SK-MEL-5 (cell line): ENCODE results near the gene MRPL49. TPM values are rescaled to one million over a fixed set of nuclear protein-coding genes. Genes with fewer than 3 reads are reported as not detected.
A peak's percentile ranks its signal among the peaks of the same experiment; 100 is the strongest.
"Not testable (repeated sequence)": the region's sequence is repeated elsewhere in the genome, so short reads cannot be mapped to it uniquely, and the experiment has no call there.

ENCODE experiments used
- DNase-seq: peaks from one replicate; pipeline ENCODE4 v3.0.0-alpha.2; 2016; ENCODE audit warnings: low read depth, low spot score
- in situ Hi-C: cut with HindIII; loops from 2 replicates; pipeline ENCODE4 v1.10.0; 2016; ENCODE audit warnings: low sequenced_read_pairs, high pct_unique_total_duplicates, low pct_unique_long_range_greater_than_20kb
- total RNA-seq: library from RNA; depleted of rRNA; stranded (reverse); fragments of >200 nt; shearing (Covaris generic); gene quantifications from 2 replicates; pipeline ENCODE4 v1.2.3, GENCODE V29; 2014

MRPL49 gene
- total RNA-seq, 1 experiment from 2014 or later: 52.2 TPM

DNA sequence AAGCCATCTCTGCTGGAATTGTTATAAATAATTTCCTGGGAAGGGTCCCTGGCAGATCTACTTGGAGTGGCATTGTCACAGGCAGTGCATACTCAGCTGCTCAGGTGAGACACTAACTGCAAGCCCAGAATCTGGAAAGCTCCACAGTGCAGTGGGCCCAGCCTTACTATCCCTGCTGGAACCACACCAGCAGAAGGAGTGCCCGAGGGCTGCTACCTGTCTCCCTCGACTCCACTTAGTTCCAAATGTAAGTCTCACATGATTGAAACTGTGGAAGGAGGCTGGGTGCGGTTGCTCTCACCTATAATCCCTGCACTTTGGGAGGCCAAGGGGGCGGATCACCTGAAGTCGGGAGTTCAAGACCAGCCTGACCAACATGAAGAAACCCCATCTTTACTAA is 26.5 kb downstream of the MRPL49 start:
- in situ Hi-C loops: no loop called here
- DNase-seq: no peak

DNA sequence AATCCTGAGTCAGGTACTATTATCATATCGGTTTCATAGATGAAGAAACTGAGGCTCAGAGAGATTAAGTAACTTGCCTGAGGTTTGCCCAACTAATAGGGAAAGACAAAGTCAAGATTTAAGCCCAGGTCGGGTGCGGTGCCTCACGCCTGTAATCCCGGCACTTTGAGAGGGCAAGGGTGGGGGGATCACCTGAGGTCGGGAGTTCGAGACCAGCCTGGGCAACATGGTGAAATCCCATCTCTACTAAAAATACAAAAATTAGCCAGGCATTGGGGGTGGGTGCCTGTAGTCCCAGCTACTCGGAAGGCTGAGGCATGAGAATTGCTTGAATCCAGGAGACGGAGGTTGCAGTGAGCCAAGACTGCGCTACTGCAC is 28.0 kb downstream of the MRPL49 start:
- DNase-seq, in situ Hi-C loops: not testable (repeated sequence)

DNA sequence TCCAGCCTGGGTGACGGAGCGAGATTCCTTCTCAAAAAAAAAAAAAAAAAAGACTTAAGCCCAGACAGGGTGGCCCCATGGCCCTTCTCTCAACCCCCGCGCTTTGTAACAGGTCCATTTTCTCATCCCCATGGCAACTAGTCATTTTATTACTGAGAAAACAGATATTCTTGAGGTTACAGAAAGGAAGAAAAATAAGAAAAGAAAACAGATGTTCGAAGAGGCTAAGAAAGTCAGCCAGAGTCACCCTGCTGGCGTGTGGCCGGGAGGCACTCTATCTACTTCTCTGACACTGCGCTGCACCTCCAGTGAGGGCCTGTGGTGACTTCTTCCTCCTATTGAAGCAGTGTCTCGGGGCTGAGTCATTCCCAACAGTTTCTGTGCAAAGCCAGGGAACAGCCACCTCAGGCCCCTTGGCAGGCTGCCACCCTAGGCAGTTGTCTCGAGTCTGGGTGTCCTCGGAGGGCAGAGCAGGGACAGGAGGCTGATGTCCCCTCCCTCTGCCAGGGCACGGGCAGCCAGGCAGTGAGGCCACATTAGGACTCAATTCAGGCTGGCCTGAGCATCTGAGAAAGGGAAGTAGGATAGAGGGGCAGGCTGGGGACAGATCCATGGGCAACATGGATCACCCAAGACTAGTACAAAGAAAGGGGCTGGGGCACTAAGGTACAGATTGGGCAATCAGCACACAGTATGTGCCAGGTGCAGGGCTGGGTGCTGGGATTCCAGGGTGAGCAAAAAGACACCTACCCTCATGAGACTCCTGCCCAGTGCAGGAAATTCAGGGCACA is 28.6 kb downstream of the MRPL49 start:
- DNase-seq: peak; percentile 4
- in situ Hi-C loops: no loop called here

DNA sequence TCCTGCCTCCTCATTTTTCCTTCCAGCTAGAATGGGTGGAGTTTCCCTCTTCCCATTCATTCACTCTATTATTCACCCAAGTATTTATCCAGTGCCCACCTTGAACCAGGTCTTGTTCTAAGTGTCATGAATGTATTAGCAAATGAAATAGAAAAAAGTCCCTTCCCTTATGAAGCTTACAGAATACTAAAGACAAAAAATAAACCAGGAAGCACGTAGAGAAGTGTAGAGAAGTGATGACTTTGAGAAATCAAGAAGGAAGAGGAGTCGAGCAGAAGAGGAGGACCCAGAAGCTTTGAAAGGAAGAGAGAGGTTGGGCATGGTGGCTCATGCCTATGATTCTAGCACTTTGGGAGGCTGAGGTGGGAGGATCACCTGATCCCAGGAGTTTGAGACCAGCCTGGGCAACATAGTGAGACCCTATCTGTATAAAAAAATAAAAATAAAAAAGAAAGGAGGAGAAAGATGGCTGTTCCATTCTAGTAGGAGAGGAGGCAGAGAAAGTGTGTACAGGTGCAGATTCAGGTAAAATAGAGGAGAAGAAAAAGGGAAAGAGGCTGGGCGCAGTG is 29.3 kb downstream of the MRPL49 start:
- no peak for DNase-seq
- in situ Hi-C loops: no loop called here

DNA sequence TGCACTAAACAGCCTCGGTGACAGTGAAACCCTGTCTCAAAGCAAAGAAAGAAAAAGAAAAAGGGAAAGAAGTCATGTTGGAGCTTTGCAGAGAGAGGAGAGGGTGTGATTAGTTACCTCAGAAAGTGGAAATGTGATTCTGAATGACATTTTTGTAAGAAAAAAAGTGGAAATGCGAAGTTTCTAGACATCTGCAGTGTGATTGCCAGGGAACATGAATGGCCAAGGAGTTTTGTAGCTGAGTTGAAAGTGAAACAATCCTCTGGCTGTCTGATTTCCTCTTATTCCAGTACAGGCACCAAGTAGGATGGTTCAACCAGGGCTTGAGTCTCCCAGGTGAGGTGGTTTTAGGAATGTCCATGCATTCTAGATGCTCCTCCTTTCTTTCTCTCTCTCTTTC is 30.0 kb downstream of the MRPL49 start:
- in situ Hi-C loops: no loop called here
- DNase-seq: no peak

DNA sequence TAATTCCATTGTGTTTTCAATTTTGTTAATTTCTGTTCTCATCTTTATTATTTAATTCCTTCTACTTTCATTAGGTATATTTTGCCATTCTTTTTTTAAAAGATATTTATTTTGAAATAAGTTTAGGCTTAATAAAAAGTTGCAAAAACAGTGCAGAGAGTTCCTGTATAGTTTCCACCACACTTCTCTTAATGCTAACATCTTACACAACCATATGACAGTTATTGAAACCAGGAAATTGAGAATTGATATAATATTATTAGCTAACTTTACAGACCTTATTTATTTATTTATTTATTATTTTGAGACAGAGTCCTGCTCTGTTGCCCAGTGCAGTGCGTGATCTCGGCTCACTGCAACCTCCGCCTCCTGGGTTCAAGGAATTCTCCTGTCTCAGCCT is 34.1 kb downstream of the MRPL49 start:
- DNase-seq: no peak
- in situ Hi-C loops: no loop called here

DNA sequence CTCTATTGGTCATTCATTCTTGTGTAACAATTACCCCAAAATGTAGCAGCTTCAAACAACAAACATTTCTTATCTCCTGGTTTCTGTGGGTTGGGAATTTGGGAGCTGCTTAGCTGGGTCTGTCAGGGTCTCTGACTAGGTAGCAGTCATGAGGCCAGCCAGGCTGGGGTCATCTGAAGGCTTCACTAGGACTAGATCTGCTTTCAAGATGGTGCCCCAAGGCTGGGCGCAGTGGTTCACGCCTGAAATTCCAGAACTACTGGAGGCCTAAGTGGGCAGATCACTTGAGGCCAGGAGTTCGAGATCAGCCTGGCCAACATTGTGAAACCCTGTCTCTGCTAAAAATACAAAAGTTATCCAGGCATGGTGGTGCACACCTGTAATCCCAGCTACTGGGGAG is 34.8 kb downstream of the MRPL49 start:
- in situ Hi-C loops: no loop called here
- no peak for DNase-seq

DNA sequence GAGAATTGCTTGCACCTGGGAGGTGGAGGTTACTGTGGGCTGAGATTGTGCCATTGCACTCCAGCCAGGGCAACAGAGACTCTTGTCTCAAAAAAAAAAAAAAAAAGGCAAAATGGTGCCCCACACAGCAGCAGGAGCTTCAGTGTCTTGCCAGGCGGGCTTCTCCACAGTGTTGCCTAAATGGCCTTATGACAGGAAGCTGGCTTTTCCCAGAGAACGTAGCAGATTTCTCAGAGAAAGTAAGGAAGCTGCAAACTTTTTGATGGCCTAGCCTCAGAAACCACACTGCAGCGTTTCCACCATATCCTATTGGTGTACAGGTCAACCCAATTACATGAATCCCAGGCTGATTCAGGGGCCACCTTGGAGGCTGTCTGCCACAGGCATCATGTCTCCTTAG is 35.2 kb downstream of the MRPL49 start:
- in situ Hi-C loops: no loop called here

DNA sequence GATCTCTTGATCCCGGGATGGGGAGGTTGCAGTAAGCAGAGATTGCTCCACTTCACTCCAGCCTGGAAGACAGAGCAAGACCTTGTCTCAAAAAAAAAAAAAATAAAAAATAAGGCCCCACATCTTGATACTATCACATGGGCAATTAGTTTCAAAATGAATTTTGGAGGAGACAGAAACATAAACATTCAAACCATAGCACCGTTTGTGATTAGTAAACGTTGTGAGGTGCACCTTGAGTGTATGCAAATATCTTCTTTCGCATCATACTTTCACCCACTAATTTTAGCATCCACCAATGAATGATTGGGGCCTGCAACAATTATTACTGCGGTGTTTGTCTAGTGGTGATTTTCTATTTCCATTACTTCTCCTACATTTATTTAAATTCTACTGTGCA is 36.9 kb downstream of the MRPL49 start:
- in situ Hi-C loops: no loop called here
- no peak for DNase-seq

More for the DNA sequence above, 35.2 kb downstream of the MRPL49 start:
- DNase-seq: no peak

DNA sequence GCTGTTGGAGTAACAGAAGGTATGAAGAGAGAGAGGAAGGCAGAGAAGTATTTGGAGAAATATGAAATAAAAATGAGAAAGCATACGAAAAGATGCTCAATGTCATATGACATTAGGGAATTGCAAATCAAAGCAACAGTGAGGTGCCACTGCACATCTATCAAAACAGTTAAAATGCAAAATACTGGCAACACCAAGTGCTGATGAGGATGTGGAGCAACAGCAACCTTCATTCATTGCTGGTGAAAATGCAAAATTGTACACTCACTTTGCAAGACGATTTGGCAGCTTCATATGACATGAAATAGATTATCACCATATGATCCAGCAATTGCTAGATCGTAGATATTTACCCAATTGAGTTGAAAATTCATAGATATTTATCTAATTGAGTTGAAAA is 38.5 kb downstream of the MRPL49 start:
- in situ Hi-C loops: no loop called here
- DNase-seq: no peak

DNA sequence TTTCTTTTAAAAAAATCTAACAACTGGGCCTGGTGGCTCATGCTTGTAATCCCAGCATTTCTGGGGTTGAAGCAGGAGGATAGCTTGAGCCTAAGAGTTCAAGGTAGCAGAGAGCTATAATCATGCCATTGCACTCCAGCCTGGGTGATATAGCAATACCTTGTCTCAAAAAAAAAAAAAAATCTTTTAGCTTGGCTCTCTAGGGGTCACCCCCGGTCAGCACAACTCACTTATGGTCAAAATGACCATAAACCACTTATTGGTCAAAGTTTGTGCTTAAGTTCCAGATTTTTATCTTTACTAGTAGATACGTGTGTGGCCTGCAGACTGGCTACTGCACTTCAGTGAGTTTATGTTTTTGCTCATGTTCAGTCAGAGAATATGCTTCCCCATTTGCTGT is 41.6 kb downstream of the MRPL49 start:
- no peak for DNase-seq
- in situ Hi-C loops: no loop called here

DNA sequence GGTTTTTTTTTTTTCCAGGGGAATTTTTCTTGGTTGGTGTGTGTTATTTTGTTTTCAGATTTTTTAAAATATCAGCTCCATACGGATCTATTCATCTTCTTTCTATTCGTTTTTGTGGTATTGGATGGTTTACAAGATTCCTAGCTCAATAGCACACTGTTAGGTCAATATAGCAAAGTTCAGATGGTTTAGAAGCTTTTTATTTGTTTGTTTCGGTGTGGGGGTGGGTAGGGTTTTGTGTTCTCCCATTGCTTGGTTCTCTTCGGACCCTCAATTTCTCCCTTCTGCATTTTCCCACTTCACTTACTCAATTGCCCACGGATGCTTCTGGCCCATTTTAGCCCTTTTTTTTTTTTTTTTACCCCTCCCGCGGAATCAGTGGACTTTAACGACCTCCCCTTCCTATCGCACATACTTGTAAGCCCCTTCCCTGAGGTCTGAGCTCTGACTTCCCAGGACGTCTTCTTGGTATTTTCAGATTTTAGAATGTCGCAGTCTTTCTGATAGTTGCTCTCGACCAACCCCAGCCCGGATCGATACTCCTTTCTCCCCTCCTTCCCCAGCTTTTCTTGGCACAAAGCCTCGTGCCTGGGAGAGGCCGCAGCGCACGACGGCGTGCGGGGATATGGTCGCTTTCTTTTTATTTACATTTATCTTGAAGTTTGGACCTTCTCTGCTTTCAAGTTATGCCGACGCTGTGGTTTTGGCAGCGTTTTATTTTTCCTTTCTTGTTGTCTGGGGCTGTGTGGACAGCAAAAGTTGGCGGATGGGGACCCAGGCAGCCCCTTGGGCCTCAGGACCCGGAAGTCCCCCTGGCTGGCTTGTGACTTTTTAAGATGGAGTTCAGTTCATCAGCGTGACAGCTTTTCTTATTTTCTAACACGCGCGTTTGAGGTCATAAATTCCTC is 43.5 kb downstream of the MRPL49 start:
- in situ Hi-C loops: no loop called here
- DNase-seq: no peak

DNA sequence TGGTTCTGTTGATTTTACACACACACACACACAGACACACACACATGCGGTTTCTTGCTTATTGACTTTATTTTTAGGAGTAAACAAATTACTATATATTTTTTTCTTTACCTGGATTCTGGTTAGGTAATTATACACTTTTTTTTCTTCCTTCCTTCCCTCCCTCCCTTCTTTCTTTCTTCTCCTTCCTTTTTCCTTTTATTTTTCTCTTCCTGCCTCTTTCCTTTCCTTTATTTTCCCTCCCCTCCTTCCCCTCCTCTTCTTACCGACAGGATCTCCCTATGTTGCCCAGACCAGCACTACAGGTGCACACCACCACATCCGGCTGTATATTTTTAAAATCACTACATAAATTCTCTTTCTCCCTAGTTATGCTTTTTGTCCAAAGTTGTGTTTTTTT is 44.8 kb downstream of the MRPL49 start:
- in situ Hi-C loops: no loop called here
- DNase-seq: no peak

DNA sequence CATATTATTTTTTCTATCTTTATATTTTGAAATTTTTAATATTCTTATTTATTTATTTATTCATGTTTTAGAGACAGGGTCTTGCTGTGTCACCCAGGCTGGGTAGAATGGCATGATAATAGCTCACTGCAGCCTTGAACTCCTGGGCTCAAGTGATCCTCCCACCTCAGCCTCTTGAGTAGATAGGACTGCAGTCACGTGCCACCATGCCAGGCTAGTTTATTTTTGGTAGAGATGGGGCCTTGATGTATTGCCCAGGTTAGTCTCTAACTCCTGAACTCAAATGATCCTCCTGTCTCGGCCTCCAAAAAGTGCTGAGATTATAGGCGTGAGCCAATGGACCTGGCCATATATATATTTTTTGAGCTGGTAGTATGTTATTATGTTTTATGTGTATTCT is 45.5 kb downstream of the MRPL49 start:
- no peak for DNase-seq
- in situ Hi-C loops: no loop called here

DNA sequence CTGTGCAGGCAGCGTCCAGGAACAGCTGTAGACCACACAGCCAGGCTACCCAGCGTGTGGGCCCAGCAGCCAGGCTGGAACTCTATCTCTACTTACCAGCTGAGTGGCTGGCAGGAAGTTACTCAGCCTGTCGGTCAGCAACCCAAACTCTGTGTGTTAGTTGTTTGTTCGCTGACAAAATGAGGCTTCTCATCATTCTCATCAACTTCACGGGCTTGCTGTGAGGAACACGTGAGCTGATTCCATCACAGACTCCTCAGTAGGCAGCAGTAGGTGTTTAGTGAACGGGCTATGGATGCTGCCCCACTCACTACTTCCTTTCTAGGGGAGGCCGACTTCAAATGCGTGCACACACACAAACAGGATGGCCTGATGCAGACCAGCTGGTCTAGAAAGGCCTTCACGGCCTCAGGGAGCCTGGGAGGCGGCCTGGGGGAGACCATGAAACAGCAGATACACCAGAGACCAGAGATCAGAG is 47.1 kb downstream of the MRPL49 start:
- in situ Hi-C loops: no loop called here

DNA sequence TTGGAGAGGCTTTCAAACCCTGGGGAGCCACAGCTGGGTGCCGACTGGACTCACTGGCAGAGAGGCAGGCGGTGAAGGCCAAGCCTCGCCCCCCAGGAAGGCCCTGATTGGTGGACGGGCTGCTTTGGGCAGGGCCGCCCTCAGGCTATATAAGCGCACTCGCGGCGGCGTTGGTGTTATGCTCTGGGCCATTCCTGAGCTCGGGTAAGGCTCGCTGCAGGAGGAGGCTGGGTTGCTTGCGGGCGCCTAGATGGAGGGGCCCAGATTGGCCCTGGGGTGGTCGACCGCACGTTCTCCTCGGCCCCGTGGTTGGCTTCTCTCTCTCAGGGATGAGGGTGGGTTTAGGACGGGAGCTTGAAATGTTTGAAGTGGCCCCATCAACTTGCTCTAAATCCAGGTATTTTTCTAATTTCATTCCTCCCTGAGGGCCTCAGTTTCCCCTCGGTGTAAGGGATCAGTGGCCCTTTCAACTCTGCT is 48.0 kb downstream of the MRPL49 start, which contains the start of gene SPDYC:
TSS of gene SPDYC (plus strand) at position 176 of the 477 bp plus-strand sequence. CDS start 1,125 bp downstream, outside the sequence.
- in situ Hi-C loops: no loop called here
- no peak for DNase-seq

More for the DNA sequence above, 47.1 kb downstream of the MRPL49 start:
- no peak for DNase-seq

DNA sequence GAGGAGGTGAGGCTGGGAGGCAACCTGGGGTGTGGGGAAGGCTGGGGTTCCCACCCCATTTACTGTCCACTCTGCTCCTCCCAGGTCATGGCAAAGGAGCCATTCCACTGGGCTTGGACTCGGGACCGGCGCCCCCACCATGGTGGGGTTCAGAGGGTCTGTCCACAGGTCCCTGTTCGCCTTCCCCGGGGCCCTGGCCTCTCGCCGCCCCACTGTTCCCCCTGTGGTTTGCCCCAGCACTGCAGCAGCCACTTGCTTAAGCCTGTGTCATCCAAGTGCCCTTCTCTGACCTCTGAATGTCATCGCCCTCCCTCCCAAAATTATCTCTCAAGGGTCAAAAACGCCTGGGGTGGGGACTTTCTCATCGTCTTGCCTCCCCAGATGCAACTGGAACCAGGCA is 50.5 kb downstream of the MRPL49 start:
- DNase-seq: no peak
- in situ Hi-C loops: no loop called here

DNA sequence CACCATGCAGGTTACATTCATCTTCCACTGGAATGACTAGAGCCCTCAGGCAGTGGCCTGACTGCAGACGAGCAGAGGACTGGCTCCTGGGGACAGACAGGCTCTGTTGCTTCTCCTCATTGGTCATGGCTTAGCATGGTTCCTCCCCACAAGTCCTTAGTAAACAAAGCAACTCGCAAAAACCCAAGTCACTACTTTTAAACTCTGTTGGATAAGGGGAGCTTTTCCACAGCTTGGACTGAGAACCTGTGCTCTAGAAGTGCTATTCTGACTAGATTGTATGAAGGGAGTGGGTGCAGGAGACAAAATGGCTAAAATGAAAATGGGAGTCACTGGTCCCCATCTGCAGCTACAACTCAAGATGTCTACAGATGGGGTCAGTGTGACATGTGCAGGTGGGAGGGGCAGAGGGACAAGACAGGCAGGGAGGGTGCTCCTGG is 52.5 kb downstream of the MRPL49 start:
- in situ Hi-C loops, DNase-seq: not testable (repeated sequence)
